ENCODE data around the gene KDM4B.

The KDM4B gene

GRCh38 chr19:5131506-5132205 lies 162.7 kb downstream of the KDM4B start:
- in situ Hi-C loops (cut with HindIII; ENCODE audit: low sequenced_read_pairs): loop anchor here (5.0 kb wide), 1 partner anchor 126 kb away; no protein-coding TSS in a partner anchor

GRCh38 chr19:5132206-5132560 lies 163.3 kb downstream of the KDM4B start:
- in situ Hi-C loops (cut with HindIII; ENCODE audit: low sequenced_read_pairs): loop anchor here (5.0 kb wide), 1 partner anchor 125 kb away; no protein-coding TSS in a partner anchor

- in situ Hi-C loops (cut with HindIII; ENCODE audit: low sequenced_read_pairs): loop anchor here (5.0 kb wide), 1 partner anchor 124 kb away; no protein-coding TSS in a partner anchor
These were observed 164.1 kb downstream of the KDM4B start for GRCh38 chr19:5132698-5133651.

- in situ Hi-C loops (cut with HindIII; ENCODE audit: low sequenced_read_pairs): loop anchor here (5.0 kb wide), 1 partner anchor 123 kb away; no protein-coding TSS in a partner anchor
These were observed 165.2 kb downstream of the KDM4B start for GRCh38 chr19:5133986-5134595.

GRCh38 chr19:5134691-5135090 lies 165.8 kb downstream of the KDM4B start:
- in situ Hi-C loops (cut with HindIII; ENCODE audit: low sequenced_read_pairs): loop anchor here (5.0 kb wide), 2 partner anchors 77 to 123 kb away; no protein-coding TSS in a partner anchor

- in situ Hi-C loops (cut with HindIII; ENCODE audit: low sequenced_read_pairs): loop anchor here (5.0 kb wide), 1 partner anchor 79 kb away; no protein-coding TSS in a partner anchor
These were observed 167.4 kb downstream of the KDM4B start for GRCh38 chr19:5136073-5136855.

- in situ Hi-C loops (cut with HindIII; ENCODE audit: low sequenced_read_pairs): loop anchor here (5.0 kb wide), 1 partner anchor 80 kb away; no protein-coding TSS in a partner anchor
These were observed 168.2 kb downstream of the KDM4B start for GRCh38 chr19:5137114-5137513.

GRCh38 chr19:5137571-5138124 lies 168.7 kb downstream of the KDM4B start:
- in situ Hi-C loops (cut with HindIII; ENCODE audit: low sequenced_read_pairs): loop anchor here (5.0 kb wide), 1 partner anchor 80 kb away; no protein-coding TSS in a partner anchor

- in situ Hi-C loops (cut with HindIII; ENCODE audit: low sequenced_read_pairs): loop anchor here (5.0 kb wide), 1 partner anchor 82 kb away; no protein-coding TSS in a partner anchor
These were observed 170.0 kb downstream of the KDM4B start for GRCh38 chr19:5138606-5139582.

- in situ Hi-C loops (cut with HindIII; ENCODE audit: low sequenced_read_pairs): loop anchor here (5.0 kb wide), 1 partner anchor 82 kb away; no protein-coding TSS in a partner anchor
These were observed 170.8 kb downstream of the KDM4B start for GRCh38 chr19:5139583-5140325.

- in situ Hi-C loops (cut with HindIII; ENCODE audit: low sequenced_read_pairs): no loop called here
These were observed 172.4 kb downstream of the KDM4B start for GRCh38 chr19:5141129-5141849.

- in situ Hi-C loops (cut with HindIII; ENCODE audit: low sequenced_read_pairs): no loop called here
These were observed 173.2 kb downstream of the KDM4B start for GRCh38 chr19:5141850-5142724.

- in situ Hi-C loops (cut with HindIII; ENCODE audit: low sequenced_read_pairs): no loop called here
These were observed 173.8 kb downstream of the KDM4B start for GRCh38 chr19:5142725-5143097.

GRCh38 chr19:5143471-5144411 lies 174.8 kb downstream of the KDM4B start:
- in situ Hi-C loops (cut with HindIII; ENCODE audit: low sequenced_read_pairs): no loop called here

- in situ Hi-C loops (cut with HindIII; ENCODE audit: low sequenced_read_pairs): no loop called here
These were observed 175.7 kb downstream of the KDM4B start for GRCh38 chr19:5144545-5145179.
